ENCODE data around the gene KRTDAP. TPM values are rescaled to one million over a fixed set of nuclear protein-coding genes. Genes with fewer than 3 reads are reported as not detected.
"Not testable (repeated sequence)": the region's sequence is repeated elsewhere in the genome, so short reads cannot be mapped to it uniquely, and the experiment has no call there.

KRTDAP gene
- total RNA-seq, 1 donor from 2014 or later: 4.8 TPM

DNA sequence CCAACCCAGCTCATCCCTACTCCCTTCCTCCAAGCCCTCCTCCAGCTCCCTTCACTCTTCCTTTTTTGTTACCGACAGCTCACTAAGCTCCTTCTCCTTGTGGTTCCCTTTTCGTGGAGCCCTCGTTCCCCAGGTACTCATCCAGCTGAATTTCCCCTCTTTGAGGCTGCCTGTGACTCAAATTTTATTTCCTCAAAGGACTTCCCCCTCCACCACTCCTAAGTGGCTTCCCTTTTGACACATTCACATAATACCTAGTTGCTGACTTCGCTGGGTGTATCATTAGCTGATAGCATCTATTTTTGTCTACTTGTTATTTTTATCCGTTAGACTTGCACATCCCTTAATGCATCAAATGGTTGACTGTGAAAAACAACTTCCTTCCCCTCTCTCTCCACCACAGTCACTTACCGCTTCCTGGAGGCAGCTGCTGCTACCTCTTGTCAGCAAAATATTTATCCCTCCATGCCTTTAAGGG, 27.7 kb downstream of the KRTDAP start:
- no peak overlapping the region for H3K4me3 Mint-ChIP-seq (ENCODE audit: low read depth)
- TF ChIP-seq, protein P1, sequence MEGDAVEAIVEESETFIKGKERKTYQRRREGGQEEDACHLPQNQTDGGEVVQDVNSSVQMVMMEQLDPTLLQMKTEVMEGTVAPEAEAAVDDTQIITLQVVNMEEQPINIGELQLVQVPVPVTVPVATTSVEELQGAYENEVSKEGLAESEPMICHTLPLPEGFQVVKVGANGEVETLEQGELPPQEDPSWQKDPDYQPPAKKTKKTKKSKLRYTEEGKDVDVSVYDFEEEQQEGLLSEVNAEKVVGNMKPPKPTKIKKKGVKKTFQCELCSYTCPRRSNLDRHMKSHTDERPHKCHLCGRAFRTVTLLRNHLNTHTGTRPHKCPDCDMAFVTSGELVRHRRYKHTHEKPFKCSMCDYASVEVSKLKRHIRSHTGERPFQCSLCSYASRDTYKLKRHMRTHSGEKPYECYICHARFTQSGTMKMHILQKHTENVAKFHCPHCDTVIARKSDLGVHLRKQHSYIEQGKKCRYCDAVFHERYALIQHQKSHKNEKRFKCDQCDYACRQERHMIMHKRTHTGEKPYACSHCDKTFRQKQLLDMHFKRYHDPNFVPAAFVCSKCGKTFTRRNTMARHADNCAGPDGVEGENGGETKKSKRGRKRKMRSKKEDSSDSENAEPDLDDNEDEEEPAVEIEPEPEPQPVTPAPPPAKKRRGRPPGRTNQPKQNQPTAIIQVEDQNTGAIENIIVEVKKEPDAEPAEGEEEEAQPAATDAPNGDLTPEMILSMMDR (IDR thresholded peaks at IDR 0.05; ENCODE audit: unreplicated experiment): no peak
- H3K27me3 Mint-ChIP-seq: no peaks in the 10 kb centered on the region
- H3K9me3 Mint-ChIP-seq (ENCODE audit: low read depth): no peaks in the 10 kb centered on the region
- peak overlapping the region; percentile 7 for H3K27ac Mint-ChIP-seq
- no peaks in the 10 kb centered on the region for H3K36me3 Mint-ChIP-seq (ENCODE audit: insufficient read depth)
- H3K4me1 Mint-ChIP-seq (ENCODE audit: low read depth): peaks cover 32% of the 10 kb centered on the region
- DNase-seq (ENCODE audit: low spot score, unreplicated experiment): no peak

DNA sequence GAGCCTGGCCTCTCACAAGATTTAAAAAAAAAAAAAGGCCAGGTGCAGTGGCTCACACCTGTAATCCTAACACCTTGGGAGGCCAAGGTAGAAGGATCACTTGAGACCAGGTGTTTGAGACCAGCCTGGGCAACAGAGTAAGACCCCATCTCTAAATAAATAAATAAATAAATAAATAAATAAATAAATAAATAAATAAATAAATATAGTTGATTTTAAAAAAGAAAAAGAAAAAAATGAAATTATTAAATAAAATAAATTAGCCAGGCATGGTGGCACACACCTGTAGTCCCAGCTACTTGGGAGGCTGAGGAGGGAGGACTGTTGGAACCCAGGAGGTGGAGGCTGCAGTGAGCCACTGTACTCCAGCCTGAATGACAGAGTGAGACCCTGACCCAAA, 28.5 kb downstream of the KRTDAP start:
- H3K27me3 Mint-ChIP-seq; H3K4me3 Mint-ChIP-seq (ENCODE audit: low read depth); H3K9me3 Mint-ChIP-seq (ENCODE audit: low read depth); DNase-seq (ENCODE audit: low spot score, unreplicated experiment); H3K27ac Mint-ChIP-seq; H3K36me3 Mint-ChIP-seq (ENCODE audit: insufficient read depth): not testable (repeated sequence)
- H3K4me1 Mint-ChIP-seq (ENCODE audit: low read depth): peaks cover 37% of the 10 kb centered on the region

DNA sequence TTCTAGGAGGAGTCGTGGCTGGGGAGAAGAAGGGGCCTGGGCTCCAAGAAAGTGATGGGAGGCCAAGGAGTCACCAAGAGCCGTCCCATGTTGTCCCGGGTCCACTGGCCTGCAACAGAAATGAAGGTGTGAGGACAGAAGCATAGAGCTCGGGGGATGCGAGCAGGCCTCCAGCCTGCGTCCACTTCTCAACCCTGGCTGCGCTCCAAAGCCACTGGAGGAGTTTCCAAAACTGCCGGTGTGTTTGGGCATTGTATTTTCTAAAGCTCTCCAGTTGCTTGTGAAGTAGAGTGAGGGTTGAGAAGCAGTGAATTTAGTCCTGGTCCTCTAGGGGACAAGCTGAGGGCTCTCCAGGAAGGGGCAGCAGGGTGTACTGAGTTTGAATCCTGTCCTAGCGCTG, 29.2 kb downstream of the KRTDAP start:
- Mint-ChIP-seq H3K27me3 (no peaks in the 10 kb centered on the region), H3K36me3 (ENCODE audit: insufficient read depth) (no peaks in the 10 kb centered on the region), H3K4me3 (ENCODE audit: low read depth) (no peak overlapping the region), H3K9me3 (ENCODE audit: low read depth) (no peaks in the 10 kb centered on the region), H3K4me1 (ENCODE audit: low read depth) (peaks cover 37% of the 10 kb centered on the region), H3K27ac (no peak overlapping the region)
- TF ChIP-seq, protein P1 (IDR thresholded peaks at IDR 0.05; ENCODE audit: unreplicated experiment): no peak
- DNase-seq (ENCODE audit: low spot score, unreplicated experiment): no peak

DNA sequence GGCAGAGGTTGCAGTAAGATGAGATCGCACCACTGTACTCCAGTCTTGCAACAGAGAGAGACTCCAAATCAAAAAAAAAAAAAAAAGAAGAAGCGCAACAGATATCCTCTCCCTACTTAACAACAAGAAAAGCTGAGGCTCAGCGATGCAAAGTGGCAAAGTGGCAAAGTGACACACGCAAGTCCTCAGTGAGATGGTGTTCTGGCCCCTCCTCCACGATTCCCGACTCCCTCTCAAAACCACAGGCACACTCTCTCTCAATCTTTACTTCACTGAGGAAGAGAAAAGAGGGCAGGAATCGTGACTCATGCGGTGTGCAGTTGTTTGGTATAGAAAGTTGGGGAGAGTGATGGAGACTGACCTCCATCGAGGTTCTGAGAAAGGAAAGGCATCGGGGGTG, 29.7 kb downstream of the KRTDAP start:
- Mint-ChIP-seq H3K27ac (no peak overlapping the region), H3K4me3 (ENCODE audit: low read depth) (no peak overlapping the region), H3K27me3 (no peaks in the 10 kb centered on the region), H3K4me1 (ENCODE audit: low read depth) (peaks cover 37% of the 10 kb centered on the region), H3K36me3 (ENCODE audit: insufficient read depth) (no peaks in the 10 kb centered on the region), H3K9me3 (ENCODE audit: low read depth) (no peaks in the 10 kb centered on the region)
- TF ChIP-seq, protein P1 (IDR thresholded peaks at IDR 0.05; ENCODE audit: unreplicated experiment): no peak
- no peak for DNase-seq (ENCODE audit: low spot score, unreplicated experiment)

DNA sequence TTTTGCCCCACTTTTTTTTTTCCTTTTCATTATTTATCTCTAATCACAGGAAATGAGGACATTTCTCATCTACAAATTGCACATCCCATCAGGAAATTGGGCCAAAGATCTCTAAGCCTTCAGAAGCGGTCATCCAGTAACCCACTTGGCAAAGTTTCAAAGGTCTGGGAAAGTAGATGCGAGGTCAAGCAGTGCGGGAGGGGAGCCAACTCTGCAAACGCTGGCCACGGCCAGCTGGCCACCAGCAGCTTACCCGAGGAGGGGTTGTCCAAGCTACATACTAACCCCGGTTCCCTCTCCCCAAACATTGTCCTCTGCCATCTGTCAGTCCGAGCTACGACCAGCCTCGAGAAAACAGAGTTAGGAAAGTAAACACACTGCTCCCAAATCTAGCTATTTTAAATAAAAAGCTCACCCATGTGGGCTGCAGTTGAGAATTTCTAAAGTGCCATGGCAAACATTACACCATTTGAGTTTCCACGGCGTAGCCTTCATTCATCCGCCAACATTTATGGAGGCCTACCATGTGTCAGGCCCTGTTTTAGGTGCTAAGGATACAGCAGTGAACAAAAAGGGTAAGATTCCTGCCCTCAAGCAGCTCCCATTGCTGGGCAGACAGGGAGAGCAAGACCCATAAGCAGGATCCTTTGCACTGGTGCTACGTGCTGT, 30.7 kb downstream of the KRTDAP start:
- H3K27me3 Mint-ChIP-seq: no peaks in the 10 kb centered on the region
- H3K9me3 Mint-ChIP-seq (ENCODE audit: low read depth): no peaks in the 10 kb centered on the region
- peak overlapping the region; percentile 48 for H3K4me3 Mint-ChIP-seq (ENCODE audit: low read depth)
- no peaks in the 10 kb centered on the region for H3K36me3 Mint-ChIP-seq (ENCODE audit: insufficient read depth)
- H3K27ac Mint-ChIP-seq: peak overlapping the region; percentile 94
- TF ChIP-seq, protein P1 (IDR thresholded peaks at IDR 0.05; ENCODE audit: unreplicated experiment): no peak
- DNase-seq (ENCODE audit: low spot score, unreplicated experiment): no peak
- peaks cover 37% of the 10 kb centered on the region for H3K4me1 Mint-ChIP-seq (ENCODE audit: low read depth)
